ENCODE measurements around the gene RRAGC.

- no peak for TF ChIP-seq CTCF (IDR thresholded peaks at IDR 0.05; ENCODE audit: insufficient read depth, low read length)
- no peak for TF ChIP-seq POLR2AphosphoS5 (IDR thresholded peaks at IDR 0.05; ENCODE audit: low read depth)
- TF ChIP-seq GABPA (IDR thresholded peaks at IDR 0.05; ENCODE audit: low read depth), result no peak
- TF ChIP-seq SPI1 (IDR thresholded peaks at IDR 0.05; ENCODE audit: borderline replicate concordance, low read depth), result no peak
These were observed 67.7 kb downstream of the RRAGC start for GRCh38 chr1:38791892-38792291.
